ENCODE measurements around the gene WBP4. TPM values are rescaled to one million over a fixed set of nuclear protein-coding genes. Genes with fewer than 3 reads are reported as not detected.
"Not testable (repeated sequence)": the region's sequence is repeated elsewhere in the genome, so short reads cannot be mapped to it uniquely, and the experiment has no call there.

WBP4 gene
- total RNA-seq, 4 donors from 2014 or later = 6.1 to 12.6 (median 7.1) TPM

DNA sequence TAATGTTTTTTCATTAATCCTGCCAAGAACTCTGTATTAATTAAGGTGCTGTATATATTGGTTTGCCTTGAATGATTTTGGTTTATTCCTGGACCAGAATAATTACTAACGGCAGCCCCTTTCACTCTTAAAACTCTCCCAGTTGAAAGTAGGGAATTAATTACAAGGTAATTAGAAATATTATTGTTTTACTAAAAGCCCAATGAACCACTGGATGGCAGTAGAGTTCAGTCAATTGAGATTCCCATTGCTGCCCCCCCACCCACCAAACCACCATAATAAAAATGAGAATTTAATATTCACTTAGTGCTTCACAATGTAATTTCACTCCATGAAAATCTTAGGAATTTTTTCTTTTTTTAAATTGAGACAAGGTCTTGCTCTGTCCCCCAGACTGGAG is 13.7 kb downstream of the WBP4 start:
- DNase-seq = no peak
- no peaks in the 10 kb centered on the region for H3K4me1 ChIP-seq
- H3K36me3 ChIP-seq = peaks cover 13 to 100% (median 34%) of the 10 kb centered on the region in 3 donors
- no peaks in the 10 kb centered on the region for H3K27me3 ChIP-seq
- intact Hi-C loops (cut with DNase I) = loop anchor here (5.0 kb wide), 1 partner anchor 147 kb away; no protein-coding TSS in a partner anchor
- no peak overlapping the region for H3K4me3 ChIP-seq
- H3K9me3 ChIP-seq = no peaks in the 10 kb centered on the region
- no peak overlapping the region for H3K27ac ChIP-seq
- no peak for TF ChIP-seq POLR2A (IDR thresholded peaks at IDR 0.05)
- TF ChIP-seq, protein P1, sequence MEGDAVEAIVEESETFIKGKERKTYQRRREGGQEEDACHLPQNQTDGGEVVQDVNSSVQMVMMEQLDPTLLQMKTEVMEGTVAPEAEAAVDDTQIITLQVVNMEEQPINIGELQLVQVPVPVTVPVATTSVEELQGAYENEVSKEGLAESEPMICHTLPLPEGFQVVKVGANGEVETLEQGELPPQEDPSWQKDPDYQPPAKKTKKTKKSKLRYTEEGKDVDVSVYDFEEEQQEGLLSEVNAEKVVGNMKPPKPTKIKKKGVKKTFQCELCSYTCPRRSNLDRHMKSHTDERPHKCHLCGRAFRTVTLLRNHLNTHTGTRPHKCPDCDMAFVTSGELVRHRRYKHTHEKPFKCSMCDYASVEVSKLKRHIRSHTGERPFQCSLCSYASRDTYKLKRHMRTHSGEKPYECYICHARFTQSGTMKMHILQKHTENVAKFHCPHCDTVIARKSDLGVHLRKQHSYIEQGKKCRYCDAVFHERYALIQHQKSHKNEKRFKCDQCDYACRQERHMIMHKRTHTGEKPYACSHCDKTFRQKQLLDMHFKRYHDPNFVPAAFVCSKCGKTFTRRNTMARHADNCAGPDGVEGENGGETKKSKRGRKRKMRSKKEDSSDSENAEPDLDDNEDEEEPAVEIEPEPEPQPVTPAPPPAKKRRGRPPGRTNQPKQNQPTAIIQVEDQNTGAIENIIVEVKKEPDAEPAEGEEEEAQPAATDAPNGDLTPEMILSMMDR (IDR thresholded peaks at IDR 0.05) = peak; percentile 37 to 64 (median 50)
- WGBS, 2 donors = 46 to 61% methylated on average over 1 of the region's 1 CpG

- H3K4me1 ChIP-seq = no peaks in the 10 kb centered on the region
- H3K27ac ChIP-seq = no peak overlapping the region
- H3K27me3 ChIP-seq = no peaks in the 10 kb centered on the region
- intact Hi-C loops (cut with DNase I) = loop anchor here (5.0 kb wide), 1 partner anchor 147 kb away; no protein-coding TSS in a partner anchor
- TF ChIP-seq POLR2A (IDR thresholded peaks at IDR 0.05) = no peak
- TF ChIP-seq, protein P1 (IDR thresholded peaks at IDR 0.05) = no peak
- WGBS, 2 donors = 88 to 90% methylated on average over 7 of the region's 7 CpGs
- no peak for DNase-seq
- H3K36me3 ChIP-seq = peaks cover 13 to 100% (median 29%) of the 10 kb centered on the region in 3 donors
- H3K4me3 ChIP-seq = no peak overlapping the region
- H3K9me3 ChIP-seq = no peaks in the 10 kb centered on the region
Observed at GRCh38 chr13:41075485-41075884, 14.2 kb downstream of the WBP4 start.

GRCh38 chr13:41077475-41077874 is 16.2 kb downstream of the WBP4 start:
- H3K4me3 ChIP-seq = no peak overlapping the region
- 78 to 90% methylated on average over 3 of the region's 3 CpGs for WGBS, 2 donors
- no peaks in the 10 kb centered on the region for H3K9me3 ChIP-seq
- TF ChIP-seq POLR2A (IDR thresholded peaks at IDR 0.05) = no peak
- TF ChIP-seq, protein P1 (IDR thresholded peaks at IDR 0.05) = no peak
- peaks cover 8 to 100% (median 12%) of the 10 kb centered on the region in 3 donors for H3K36me3 ChIP-seq
- intact Hi-C loops (cut with DNase I) = loop anchor here (5.0 kb wide), 1 partner anchor 145 kb away; no protein-coding TSS in a partner anchor
- no peaks in the 10 kb centered on the region for H3K27me3 ChIP-seq
- no peak for DNase-seq
- no peaks in the 10 kb centered on the region for H3K4me1 ChIP-seq
- H3K27ac ChIP-seq = no peak overlapping the region

- H3K4me3 ChIP-seq = no peak overlapping the region
- H3K36me3 ChIP-seq = peaks cover 0 to 99% (median 9%) of the 10 kb centered on the region in 3 donors
- H3K27me3 ChIP-seq = no peaks in the 10 kb centered on the region
- no peak for DNase-seq
- no peaks in the 10 kb centered on the region for H3K9me3 ChIP-seq
- intact Hi-C loops (cut with DNase I) = loop anchor here (5.0 kb wide), 1 partner anchor 143 kb away; no protein-coding TSS in a partner anchor
- no peak overlapping the region for H3K27ac ChIP-seq
- WGBS, 2 donors = 97 to 100% methylated on average over 4 of the region's 4 CpGs
- TF ChIP-seq POLR2A (IDR thresholded peaks at IDR 0.05) = no peak
- TF ChIP-seq, protein P1 (IDR thresholded peaks at IDR 0.05) = no peak
- H3K4me1 ChIP-seq = no peaks in the 10 kb centered on the region
Observed at GRCh38 chr13:41079725-41080124, 18.4 kb downstream of the WBP4 start.

DNA sequence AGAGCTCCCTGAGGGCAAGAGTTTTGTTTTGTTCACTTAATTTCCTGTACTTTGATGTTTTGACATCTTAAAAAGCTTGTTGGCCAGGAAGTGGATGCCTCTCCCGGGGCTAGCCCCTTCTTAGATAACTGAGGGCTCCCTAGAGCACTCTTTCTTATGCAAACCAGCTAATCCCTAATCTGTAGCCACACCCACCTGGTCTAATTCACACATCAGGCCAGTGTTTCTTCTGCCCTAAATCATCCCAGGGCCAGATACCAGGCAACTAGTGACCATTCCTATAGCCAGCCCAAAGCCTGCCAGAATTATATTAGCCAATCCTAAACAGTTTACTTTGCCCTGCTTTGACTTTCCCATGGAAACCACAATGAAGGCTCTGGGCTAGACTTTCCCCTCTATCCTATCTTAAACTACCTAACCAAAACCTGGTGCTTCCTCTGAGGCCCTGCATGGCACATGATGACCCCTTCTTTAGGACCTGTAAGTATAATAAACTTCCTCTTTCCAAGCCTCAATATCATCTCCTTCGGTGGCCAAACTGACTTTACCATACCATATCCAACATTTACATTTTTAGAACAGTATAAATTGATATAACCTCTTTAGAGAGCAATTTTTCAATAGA is 24.8 kb downstream of the WBP4 start:
- intact Hi-C loops (cut with DNase I) = no loop called here
- H3K27me3 ChIP-seq = no peaks in the 10 kb centered on the region
- H3K4me1 ChIP-seq = no peaks in the 10 kb centered on the region
- H3K36me3 ChIP-seq = peaks cover 0 to 50% (median 0%) of the 10 kb centered on the region in 3 donors
- WGBS, 2 donors = 54 to 65% methylated on average over 2 of the region's 2 CpGs
- H3K4me3 ChIP-seq = no peak overlapping the region
- H3K9me3 ChIP-seq = no peaks in the 10 kb centered on the region
- TF ChIP-seq, protein P1 (IDR thresholded peaks at IDR 0.05) = no peak
- no peak for TF ChIP-seq POLR2A (IDR thresholded peaks at IDR 0.05)
- H3K27ac ChIP-seq = no peak overlapping the region
- no peak for DNase-seq

DNA sequence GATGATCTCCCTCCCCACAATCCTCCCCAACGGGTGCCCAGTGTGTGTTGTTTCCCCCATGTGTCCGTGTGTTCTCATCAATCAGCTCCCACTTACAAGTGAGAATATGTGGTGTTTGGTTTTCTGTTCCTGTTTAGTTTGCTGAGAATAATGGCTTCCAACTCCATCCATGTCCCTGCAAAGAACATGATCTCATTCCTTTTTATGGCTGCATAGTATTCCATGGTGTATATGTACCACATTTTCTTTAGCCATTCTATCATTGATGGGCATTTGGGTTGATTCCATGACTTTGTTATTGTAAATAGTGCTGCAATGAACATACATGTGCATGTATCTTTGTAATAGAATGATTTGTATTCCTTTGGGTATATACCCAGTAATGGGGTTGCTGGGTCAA is 34.4 kb downstream of the WBP4 start:
- H3K4me3 ChIP-seq; intact Hi-C loops (cut with DNase I); H3K27ac ChIP-seq; H3K9me3 ChIP-seq; H3K27me3 ChIP-seq; H3K4me1 ChIP-seq; DNase-seq; H3K36me3 ChIP-seq: not testable (repeated sequence)
- 80 to 97% methylated on average over 1 to 2 of the region's 2 CpGs for WGBS, 2 donors

All from esophagus squamous epithelium (tissue), 5 donors.